Activated CD4-positive, CD25-positive, alpha-beta regulatory T cell treated with anti-CD3 and anti-CD28 coated beads, Interleukin-2, amount 50 U/mL, for 72 hours (primary cell): Measurements from ENCODE around the gene PDE6A.

Source experiments
- DNase-seq: peaks from one replicate; pipeline ENCODE4 v3.0.0; 2021

The PDE6A gene

DNA sequence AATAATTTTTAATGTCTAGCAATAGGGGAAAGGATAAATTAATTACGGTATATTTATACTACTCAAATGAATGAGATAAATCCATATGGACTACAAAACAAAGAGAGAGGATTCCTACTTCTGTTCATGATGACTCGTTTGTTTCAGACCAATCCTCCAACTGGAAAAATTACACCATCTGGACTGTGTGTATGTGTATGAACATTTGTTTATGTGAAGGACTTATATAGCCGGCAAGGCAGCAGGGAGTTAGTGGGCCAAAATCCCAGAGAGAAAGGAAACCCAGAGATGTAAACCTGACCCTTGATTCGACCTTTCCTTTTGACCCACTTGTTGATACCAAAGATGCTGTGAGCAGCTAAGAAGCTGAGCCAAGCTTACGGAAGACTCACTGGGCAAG, 20.1 kb downstream of the PDE6A start:
- no peak for DNase-seq

DNA sequence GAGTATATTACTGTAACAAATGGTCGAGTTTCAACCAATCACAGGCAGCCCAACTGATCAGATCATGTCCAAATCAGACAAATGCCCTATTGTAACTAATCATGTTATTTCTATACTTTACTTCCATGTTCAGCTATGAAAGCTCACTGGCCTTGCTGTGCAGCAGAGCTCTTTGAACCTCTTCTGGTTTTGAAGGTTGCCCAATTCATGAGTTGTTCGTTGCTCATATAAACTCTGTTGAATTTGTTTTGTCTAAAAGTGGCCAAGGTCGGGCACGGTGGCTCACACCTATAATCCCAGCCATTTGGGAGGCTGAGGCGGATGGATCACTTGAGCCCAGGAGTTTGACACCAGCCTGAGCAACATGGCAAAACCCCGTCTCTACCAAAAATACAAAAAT, 21.6 kb downstream of the PDE6A start:
- no peak for DNase-seq

DNA sequence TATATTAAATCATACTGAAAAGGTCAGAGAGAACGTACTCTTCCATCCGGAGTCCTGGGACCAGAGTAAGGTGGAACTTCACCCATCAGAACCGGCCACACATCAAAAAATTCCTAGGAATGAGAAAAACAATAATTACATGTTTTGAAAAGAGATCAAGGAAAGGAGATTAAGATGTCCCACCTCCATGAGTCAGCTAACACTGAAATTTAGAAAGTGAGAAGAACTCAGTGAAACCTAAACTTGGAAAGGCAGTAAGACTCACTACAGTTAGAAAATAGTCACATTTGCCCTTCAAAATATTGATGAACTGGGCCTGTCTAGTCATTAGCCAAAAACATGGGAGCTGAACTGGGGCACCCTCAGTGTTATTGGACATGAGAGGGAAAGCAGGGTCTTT, 23.0 kb downstream of the PDE6A start:
- DNase-seq = no peak

DNA sequence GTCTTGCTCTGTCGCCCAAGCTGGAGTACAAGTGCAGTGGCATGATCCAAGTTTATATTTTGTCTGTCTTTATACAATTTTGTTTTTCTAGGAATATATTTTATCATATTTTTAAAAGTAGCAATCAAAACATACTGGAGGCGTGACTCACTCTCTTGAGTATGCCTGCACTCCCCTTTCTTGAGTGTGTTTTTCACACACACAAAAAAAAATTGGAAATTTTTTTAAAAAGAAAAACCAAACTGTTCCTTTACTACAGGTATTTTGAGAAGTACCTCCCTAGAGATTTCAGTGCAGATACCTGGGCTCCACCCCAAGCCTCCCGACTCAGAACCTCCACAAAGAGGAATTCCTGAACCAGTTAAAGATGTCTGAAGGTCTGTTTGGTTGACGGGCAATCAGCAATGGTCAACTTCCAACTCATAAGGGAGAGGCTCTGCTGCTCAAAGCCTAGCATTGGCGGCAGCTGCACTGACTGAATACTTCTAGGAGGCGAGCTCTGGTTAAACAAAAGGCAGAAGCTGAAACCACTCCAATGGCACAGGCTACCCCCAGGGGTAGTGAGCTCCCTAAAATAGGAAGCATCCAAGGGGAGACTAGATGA, 27.4 kb downstream of the PDE6A start:
- DNase-seq = no peak

DNA sequence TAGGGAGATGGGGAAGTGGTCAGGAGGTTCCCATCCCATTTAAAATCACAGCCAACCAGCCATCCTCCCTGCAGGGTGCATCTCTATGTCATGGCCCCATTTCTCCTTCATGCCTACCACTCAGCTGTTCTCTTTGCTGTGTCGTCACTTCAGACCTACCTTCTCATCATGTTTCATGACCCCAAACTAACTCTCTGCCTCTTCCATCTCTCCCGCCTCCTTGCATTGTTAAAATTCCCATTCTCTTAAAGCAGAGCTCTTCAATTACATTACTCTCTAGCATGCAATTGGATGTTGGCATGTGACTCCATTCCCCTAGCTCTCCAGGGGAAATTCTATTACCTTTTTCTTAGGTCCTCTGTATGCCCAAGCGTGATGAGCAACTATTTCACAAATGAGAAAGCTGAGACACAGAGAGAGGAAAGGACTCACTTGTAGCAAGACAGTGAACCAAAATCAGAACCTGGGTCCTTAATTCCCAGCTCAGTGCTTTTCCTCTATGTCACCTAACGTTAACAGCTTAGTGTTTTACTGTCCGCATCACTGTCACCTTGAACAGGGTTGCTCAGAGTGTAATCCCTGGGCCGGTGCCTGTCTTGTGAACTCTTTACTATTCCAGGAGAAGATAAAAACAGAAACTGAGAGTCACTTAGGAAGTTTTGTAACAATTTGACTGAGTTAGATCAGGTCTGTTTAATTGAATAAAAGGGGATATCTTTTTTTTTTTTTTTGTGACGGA, 28.1 kb downstream of the PDE6A start:
- DNase-seq = no peak

DNA sequence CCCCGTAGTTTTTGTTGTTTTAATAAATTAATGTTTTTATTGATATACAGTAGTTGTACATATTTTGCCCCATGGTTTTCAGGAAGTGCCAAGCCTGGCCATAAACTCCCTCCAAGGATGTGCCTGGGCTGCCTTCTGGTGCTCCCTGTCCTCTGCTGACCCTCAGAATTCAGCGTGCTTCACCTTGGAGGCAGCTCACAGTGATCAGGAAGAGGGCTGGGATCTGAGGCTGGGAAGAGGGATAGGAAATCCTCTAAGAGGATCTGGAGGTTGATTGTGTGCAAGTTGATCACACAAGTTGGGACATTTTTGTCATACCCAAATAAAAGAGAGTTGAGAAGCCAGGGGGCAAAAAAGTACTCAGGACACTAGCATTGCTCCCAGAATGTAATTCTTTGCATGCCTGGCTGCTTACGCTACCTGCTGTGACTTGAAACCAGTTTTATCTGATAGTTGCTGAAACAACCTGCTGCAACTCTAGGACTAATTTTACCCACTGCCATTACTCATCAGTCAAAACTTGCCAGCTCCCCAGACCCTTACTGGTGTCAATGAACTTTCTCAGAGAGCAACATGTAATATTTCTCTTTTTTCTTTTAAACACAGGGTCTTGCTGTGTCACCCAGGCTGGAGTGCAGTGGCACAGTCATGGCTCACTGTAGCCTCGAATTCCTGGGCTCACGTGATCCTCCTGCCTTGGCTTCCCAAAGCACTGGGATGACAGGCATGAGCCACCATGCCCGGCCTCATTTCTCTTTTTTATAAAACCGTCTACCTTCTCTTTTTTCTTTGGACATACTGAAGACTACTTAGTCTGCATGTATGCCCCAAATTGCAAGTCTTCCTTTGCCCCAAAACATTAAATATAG, 29.0 kb downstream of the PDE6A start:
- DNase-seq = no peak

DNA sequence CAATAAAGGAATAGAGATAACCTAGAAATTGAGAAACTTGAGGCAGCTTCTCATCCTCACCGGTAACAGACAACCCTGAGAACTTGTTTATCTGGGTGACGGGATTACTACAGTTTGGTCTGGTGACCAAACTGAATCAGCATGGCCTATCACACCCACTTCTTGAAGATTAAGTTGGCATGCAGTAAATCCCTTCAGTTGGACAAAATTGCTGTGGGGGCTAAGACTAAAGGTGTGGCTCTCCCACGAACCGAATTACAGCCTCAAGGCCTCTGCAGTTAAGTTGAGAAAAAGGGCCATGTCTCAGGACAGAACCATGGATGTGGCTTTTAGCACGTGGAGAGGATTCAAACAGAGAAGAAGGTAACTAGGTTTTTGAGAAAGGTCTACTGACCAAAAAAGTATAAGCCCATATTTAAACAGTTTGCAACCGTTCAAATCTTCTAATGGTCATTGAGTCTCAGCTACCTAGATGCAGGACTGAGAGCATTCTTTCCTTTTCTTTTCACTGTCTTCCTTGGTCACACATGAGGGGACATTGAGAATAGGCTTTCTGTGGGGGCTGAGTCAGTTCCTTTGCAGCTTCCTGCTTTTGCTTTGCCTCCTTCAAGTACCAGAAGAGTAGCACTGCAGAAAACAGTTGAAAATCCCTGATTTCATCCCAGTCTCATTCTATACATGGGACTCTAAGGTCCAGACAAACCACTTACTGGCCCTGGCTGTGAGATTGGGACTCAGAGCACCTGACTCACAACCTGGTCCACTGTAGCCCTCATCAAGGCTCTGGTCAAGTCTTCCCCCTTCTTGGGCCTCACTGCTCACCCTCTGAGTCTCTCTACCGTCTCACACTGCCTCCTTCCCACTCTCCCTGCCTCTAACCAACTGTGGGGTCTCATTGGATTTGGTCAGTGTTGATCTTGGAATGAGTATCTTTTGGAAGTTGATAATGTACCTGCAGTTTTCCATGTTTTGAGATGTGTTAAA, 30.9 kb downstream of the PDE6A start:
- no peak for DNase-seq

DNA sequence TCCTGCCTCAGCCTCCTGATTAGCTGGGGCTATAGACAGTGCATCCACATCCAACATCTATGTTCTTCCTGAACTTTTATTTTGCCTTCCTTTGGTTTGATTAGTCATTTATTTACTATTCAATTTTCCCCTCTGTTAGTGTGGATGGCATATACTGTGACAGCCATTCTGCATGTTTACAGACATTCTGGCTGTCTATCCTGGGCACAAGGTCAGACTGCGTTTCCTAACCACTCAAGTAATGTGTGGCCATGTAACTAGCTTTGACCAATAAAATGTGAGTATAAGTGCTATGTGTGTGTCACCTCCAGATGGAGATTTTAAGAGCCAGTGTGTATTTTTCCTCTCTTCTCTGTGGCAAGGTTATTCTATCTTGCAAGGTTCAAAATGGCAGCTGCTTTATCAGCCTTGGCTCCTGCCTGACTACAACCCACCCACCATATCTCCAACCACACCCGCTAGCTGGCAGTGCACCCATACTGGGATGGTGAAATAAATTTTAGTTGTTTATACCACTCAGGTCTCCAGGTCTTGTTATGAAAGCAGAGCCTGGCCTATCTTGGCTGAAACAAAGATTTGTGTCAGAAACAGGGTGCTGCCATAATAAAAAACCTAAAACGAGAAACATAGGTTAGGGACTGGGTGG, 32.2 kb downstream of the PDE6A start:
- DNase-seq = no peak

DNA sequence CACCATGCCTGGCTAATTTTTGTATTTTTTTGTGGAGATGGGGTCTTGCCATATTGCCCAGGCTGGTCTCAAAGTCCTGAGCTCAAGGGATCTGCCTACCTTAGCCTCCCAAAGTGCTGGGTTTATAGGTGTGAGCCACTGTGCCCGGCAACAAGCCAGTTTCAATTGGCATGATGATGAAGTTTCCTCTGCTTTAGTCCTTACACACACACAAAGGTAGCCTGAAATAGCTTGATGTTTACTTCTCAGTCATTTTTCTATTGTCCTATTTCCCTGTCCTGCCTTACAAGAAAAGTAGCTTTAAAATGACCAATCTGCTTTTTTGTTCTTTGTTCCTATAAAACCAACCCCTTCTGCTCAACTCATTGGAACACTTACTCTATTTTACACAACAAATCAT, 33.6 kb downstream of the PDE6A start:
- DNase-seq = no peak

DNA sequence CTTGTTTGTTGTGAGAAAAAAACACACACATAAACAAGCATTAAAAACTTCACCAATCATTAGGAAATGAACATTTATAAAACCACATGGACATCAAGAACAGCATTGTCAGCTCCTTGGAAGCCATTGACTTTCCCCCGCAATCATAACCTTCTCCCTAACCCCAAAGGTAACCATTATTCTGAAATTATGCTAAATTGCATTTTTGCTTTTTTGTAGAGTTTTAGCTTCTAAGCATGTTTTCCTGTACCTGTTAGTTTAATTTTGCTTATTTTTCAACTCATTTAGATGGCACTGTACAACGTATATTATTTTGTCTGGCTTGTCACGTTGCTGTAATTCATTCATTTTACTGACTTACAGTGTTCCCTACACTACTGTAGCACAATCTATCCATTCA, 36.8 kb downstream of the PDE6A start:
- no peak for DNase-seq

DNA sequence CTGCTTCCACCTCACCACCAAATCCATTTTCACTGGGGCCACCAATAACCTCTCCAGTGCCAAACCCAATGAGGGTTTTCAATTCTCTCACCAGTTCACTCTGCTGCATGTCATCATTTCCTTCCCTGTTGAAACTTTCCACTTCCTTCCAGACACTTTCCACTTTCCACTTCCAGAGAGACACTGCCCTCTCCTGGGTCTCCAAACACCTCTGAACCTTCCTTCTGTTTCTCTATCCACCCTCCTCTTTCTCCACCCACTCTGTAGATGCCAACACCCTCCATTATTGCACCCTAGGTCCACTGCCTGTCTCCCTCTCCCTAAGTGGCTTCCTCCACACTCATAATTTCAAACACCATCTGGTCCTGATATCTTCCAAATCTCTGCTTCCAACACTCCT, 39.6 kb downstream of the PDE6A start:
- no peak for DNase-seq

DNA sequence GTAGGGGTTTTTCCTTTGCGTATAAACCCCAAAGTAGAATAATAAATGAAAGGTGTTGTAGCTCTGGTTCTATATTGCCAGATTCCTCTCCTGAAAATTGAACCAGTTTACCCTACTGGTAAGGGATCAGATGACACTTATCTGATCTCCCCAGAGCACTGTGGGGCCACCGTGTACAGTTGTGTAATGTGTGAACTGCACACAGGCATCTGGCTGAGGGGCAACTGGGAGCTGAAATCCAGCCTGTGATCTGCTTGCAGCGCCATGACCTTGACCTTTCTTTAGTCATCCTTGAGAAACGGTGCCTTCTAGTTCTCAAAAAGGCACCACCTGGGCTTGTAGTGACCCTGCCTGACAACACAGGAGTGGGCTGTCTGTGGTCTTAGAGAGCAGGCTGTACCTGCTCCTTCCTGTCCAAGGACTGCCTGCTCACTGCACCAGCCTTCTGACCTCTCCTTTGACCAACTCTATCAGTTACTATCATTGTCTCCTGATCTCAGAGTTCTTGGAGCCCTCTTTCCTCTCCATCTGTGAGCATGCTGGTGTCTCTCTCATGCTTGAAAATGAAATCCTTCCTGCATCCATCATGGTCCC, 40.2 kb downstream of the PDE6A start:
- DNase-seq = no peak

DNA sequence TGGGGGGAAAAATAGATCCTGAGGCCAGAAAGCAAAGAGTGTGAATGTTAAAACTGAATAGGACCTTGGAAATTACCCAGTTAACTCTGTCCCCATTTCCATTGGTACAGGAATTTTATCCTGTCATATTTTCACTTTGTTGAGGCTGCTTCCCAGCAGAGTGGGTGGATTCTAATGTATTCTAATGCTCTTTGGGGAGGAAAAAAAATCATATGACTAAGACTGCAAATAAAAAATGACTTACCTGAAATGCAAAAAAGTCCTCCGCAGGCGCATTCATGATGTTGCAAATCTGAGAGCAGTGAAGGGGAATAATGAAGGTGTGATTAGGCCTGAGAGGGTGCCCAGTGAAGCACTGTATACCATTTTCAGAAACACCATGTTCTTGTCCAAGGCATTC, 41.2 kb downstream of the PDE6A start:
- no peak for DNase-seq

DNA sequence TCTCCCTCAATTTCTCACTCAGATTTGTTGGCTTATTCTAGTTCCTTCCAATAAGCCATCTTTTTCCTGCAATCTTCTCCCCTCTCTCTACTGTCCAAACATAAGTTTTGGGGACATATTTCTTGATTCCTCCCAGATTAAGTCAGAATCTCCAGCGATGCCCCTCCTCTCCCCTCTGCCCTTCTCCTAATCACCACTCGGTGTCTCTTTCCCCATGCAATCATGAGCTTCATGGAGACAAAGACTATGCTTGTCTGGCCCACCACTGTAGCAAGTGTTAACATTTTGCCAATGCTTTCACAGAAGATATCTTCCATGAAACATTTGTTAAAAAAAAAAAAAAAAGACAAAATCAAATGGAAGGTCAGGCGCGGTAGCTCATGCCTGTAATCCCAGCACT, 42.4 kb downstream of the PDE6A start:
- DNase-seq = no peak

DNA sequence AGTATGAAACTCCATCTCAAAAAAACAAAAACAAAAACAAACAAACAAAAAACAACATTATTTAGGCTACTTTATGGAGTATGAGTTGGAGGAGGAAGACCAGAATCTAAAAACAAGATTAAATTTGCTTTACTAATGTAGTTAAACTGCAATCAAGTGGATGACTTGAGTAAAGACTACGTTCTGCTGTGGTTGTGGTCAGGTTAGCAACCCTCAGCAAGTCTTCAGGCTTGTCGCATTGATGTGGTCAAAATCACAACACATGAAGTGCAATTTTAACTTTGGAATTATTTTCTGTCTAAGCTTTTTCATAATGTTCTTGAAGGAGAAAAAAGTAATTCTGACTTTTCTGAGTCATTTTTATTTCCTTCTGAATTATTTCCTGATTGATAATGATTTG, 43.1 kb downstream of the PDE6A start:
- DNase-seq = no peak

DNA sequence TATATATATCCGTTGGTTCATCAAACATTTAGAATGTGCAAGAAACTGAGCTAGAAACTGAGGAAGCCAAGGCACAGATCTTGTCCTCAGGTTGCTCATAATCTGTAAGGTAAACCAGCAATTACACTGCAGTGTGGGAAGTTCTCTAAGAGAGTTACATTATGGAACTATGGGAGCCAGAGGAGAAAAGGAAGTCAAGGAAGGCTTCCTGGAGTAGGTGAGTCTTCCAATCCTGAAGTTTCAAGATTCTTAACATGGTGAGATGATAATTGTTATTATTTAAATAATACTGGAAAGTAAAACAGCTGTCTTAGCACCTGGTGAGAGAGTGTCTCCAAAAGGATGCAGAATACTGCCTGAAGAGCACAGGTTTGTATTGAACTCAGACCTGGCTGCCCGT, 44.2 kb downstream of the PDE6A start:
- no peak for DNase-seq

DNA sequence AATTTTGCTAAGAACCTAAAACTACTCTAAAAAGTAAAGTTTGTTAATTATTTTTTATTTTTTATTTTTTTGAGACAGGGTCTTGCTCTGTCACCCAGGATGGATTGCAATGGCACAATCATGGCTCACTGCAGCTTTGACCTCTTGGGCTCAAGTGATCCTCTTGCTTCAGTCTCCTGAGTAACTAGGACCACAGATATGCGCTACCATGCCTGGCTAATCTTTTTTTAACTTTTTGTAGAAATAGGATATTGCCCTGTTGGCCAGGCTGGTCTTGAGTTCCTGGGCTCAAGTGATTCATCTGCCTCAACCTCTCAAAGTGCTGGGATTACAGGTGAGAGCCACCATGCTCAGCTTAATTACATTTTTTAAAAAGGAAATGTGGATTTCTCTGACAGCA, 45.8 kb downstream of the PDE6A start:
- DNase-seq = no peak

DNA sequence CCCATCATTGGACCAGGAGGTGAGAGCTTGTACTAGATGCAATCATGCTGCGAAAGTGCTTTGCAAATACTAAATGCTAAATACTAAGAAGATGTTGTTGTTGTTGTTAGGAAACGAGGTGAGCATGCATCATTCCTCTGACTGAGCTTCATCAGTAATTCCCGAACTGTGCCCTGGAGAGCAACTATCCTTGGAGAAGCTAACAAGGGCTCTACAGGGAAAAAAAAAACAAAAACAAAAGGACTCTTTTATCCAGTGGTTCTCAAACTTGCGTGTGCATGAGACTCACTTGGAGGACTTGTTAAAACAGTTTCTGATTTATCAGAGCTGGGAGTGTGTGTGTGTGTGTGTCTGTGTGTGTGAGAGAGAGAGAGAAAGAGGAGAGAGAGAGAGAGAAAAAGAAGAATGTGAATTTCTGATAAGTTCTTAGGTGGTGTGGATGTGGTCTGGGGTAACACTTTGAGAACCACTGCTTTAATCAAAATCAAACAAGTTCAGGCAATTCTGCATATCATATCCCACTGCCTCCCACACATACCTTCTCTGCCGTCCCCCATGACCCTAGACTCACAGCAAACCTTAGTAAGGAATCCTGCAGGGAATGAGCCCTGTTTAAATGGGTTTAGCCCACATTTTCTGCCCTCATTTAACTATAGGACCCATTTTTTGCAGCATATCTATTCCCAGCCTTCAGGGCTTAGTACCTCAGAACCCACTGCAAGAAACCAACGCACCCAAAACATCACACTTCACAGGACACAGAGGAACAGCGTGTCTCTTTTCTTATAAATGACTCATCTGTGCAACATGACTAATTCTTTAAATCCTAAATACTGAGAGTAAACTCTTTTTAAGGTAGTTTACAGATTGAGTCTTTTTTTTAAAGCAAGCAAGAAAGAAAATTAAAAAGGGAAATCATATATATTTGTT, 48.9 kb downstream of the PDE6A start:
- DNase-seq = no peak

DNA sequence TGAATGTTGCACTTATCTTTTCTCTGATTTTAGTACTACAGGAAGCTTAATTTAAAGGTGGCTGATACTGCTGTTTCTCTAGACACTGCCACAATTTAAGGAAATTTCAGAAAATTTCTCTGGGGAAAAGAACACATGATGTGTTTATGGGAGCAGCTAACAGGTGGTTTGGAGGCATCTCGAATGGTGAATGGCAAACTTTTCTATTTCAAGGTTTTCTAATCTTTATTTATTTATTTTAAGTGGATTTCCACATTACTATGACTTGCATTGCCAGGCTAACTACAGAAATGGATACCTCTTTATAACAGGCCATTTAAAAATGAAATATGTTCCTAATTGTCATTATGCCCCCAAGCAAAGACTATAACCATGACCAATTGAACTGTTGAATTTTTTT, 50.4 kb downstream of the PDE6A start:
- no peak for DNase-seq

DNA sequence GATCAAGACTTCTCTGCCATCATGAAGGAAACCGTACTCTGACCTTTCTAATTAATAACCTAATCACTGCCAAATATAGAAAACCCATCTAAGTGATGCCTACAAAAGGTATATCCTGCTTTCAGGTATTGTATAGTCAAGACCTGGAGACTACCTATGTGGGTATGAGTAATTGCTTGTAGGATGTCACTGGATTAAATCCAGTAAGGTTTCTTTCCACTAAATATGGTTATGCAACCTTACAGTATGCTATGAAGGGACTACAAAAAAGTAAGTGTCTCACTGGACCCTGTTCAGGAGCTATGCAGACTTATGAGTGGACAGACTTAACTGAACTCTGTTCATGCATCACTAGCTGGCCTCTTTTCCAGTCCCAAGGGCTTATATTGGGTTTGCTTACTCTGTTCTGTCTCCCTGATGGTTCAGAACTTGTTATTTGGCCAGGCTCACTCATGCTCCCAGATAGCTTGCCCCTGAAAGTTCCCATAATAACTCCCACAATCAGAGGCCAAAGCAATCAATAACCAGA, 51.1 kb downstream of the PDE6A start:
- no peak for DNase-seq

DNA sequence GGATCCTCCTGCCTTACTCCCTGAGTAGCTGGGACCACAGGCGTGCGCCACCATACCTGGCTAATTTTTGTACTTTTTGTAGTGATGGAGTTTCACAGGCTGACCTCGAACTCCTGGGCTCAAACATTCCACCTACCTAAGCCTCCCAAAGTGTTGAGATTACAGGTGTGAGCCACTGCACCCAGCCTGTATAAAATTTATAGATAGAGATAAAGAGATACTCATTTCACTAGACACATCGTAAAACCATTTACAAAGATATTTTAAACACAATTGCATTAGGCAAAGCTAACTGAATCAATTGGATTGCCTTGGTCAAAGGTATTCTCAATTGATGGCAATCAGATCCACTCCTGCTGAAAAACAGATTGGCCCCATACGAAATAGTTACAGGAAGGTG, 52.0 kb downstream of the PDE6A start:
- no peak for DNase-seq
